HCT116 (cell line): ENCODE measurements around the gene RAP2A. TPM values are rescaled to one million over a fixed set of nuclear protein-coding genes. Genes with fewer than 3 reads are reported as not detected.

Experiments used
- ATAC-seq: fragments of 200-7000 bp; cut with Tn5 transposase; 2 replicates; pipeline ENCODE4 v1.9.1; 2020; ENCODE audit warnings: mild to moderate bottlenecking, moderate library complexity
- BruUV-seq: library from RNA; stranded (reverse); fragments of 400-500 nt; replicated peaks from 2 replicates; lab custom pipeline; 2021; lab: Mats Ljungman, UMichigan
- CTCF ChIA-PET: fragments of 300-600 bp; sonication (Branson Sonifier 250); formaldehyde crosslinking; loops from one replicate; lab custom pipeline; 2021; ENCODE audit warnings: antibody characterized with exemption; lab: Charles Lee
- POLR2A ChIA-PET: fragments of 300-600, 350-600 bp; sonication (Branson Sonifier 250); formaldehyde crosslinking; loops from one replicate; lab custom pipeline; 2021; ENCODE audit warnings: antibody characterized with exemption; lab: Charles Lee
- RAD21 ChIA-PET, 2 experiments: fragments of 300-600 bp; sonication (Branson Sonifier 250); formaldehyde crosslinking; loops; one replicate each; lab custom pipeline; 2023; ENCODE audit warnings: low total read pairs in 2 of 2; ENCODE audit not compliant: uncharacterized antibody in 2 of 2, unreplicated experiment in 2 of 2, low non-redundant PET in 1 of 2; lab: Charles Lee
- DNase-seq: peaks from one replicate; pipeline ENCODE4 v3.0.0-alpha.2; 2010; ENCODE audit warnings: low read depth, low spot score
- H2AFZ ChIP-seq: fragments of 200-600 bp; shearing (Covaris generic), sonication (generic); 2 replicates; pipeline ENCODE4 v1.6.1; 2017; ENCODE audit warnings: low read depth, mixed run types, mixed read lengths, antibody characterized with exemption, low read length; ENCODE audit not compliant: poor library complexity, severe bottlenecking
- H3K27ac ChIP-seq: 2 replicates; pipeline ENCODE4 v1.5.1; 2012; ENCODE audit warnings: low read depth, low read length
- H3K27me3 ChIP-seq: fragments of 200-600 bp; sonication (generic); 2 replicates; pipeline ENCODE4 v1.6.1; 2016; ENCODE audit warnings: mixed run types, low read length, mixed read lengths; ENCODE audit not compliant: insufficient read depth
- H3K36me3 ChIP-seq, 2 experiments: fragments of 200-500 bp in 1 of 2; fragments of 200-600 bp in 1 of 2; sonication (Bioruptor generic) in 1 of 2; sonication (generic) in 1 of 2; 2 replicates each; pipeline versions ENCODE4 v1.5.1 to v1.6.1; 2014 to 2016; ENCODE audit warnings: low read length in 2 of 2, inconsistent platforms in 1 of 2, mixed read lengths in 1 of 2, mixed run types in 1 of 2; ENCODE audit not compliant: insufficient read depth in 2 of 2, control insufficient read depth in 1 of 2
- H3K4me1 ChIP-seq, 2 experiments: fragments of 200-600 bp in 1 of 2; sonication (generic) in 1 of 2; 2 replicates each; pipeline versions ENCODE4 v1.5.1 to v1.6.1; 2012 to 2017; ENCODE audit warnings: low read length in 2 of 2, inconsistent platforms in 1 of 2, mild to moderate bottlenecking in 1 of 2, mixed read lengths in 1 of 2, mixed run types in 1 of 2, moderate library complexity in 1 of 2; ENCODE audit not compliant: insufficient read depth in 2 of 2, control insufficient read depth in 1 of 2
- H3K4me2 ChIP-seq: fragments of 200-600 bp; sonication (generic); 2 replicates; pipeline ENCODE4 v1.6.1; 2017; ENCODE audit warnings: mixed run types, low read length, mixed read lengths
- H3K4me3 ChIP-seq, 2 experiments: fragments of 200-600 bp in 1 of 2; sonication (generic) in 1 of 2; replicated peaks in 1 of 2; 2 replicates each; pipeline ENCODE4 v1.5.1; 2011 to 2016; ENCODE audit warnings: low read length in 2 of 2, control low read depth in 1 of 2, low read depth in 1 of 2, mild to moderate bottlenecking in 1 of 2, mixed read lengths in 1 of 2, mixed run types in 1 of 2
- H3K79me2 ChIP-seq: fragments of 200-600 bp; sonication (generic); 2 replicates; pipeline ENCODE4 v1.6.1; 2017; ENCODE audit warnings: mild to moderate bottlenecking, mixed run types, low read length, moderate library complexity, mixed read lengths; ENCODE audit not compliant: insufficient read depth
- H3K9ac ChIP-seq: fragments of 200-600 bp; sonication (generic); 2 replicates; pipeline ENCODE4 v1.6.1; 2016; ENCODE audit warnings: low read length, mixed read lengths
- H3K9me2 ChIP-seq: fragments of 200-600 bp; sonication (generic), shearing (Covaris generic); 2 replicates; pipeline ENCODE4 v1.6.1; 2017; ENCODE audit warnings: mixed run types, mild to moderate bottlenecking, moderate library complexity; ENCODE audit not compliant: insufficient read depth
- H3K9me3 ChIP-seq, 2 experiments: fragments of 200-500 bp in 1 of 2; fragments of 200-600 bp in 1 of 2; sonication (Bioruptor generic) in 1 of 2; sonication (generic) in 1 of 2; 2 replicates each; pipeline ENCODE4 v1.6.1; 2014 to 2017; ENCODE audit warnings: low read length in 2 of 2, mixed read lengths in 2 of 2, inconsistent platforms in 1 of 2, low read depth in 1 of 2, mild to moderate bottlenecking in 1 of 2, mixed run types in 1 of 2, moderate library complexity in 1 of 2; ENCODE audit not compliant: control insufficient read depth in 1 of 2, insufficient read depth in 1 of 2
- H4K20me1 ChIP-seq: fragments of 200-600 bp; sonication (generic), shearing (Covaris generic); 2 replicates; pipeline ENCODE4 v1.6.1; 2017; ENCODE audit warnings: mixed run types, mild to moderate bottlenecking, moderate library complexity; ENCODE audit not compliant: insufficient read depth
- ELF1 ChIP-seq: IDR thresholded peaks from 2 replicates; pipeline ENCODE4 v1.6.1; 2012; ENCODE audit warnings: low read depth, borderline replicate concordance
- POLR2A ChIP-seq: IDR thresholded peaks from 2 replicates; pipeline ENCODE4 v1.7.0; 2011; ENCODE audit warnings: borderline replicate concordance; ENCODE audit not compliant: insufficient read depth, insufficient read length; ENCODE audit errors: extremely low read depth
- POLR2AphosphoS5 ChIP-seq: IDR thresholded peaks from 2 replicates; pipeline ENCODE4 v1.6.1; 2011; ENCODE audit warnings: mild to moderate bottlenecking, low read depth, low read length, moderate library complexity
- SIN3A ChIP-seq: IDR thresholded peaks from 2 replicates; pipeline ENCODE4 v1.6.1; 2012; ENCODE audit warnings: low read depth
- intact Hi-C: fragments of 100-400 bp; cut with micrococcal nuclease; formaldehyde crosslinking; loops from 2 replicates; pipeline ENCODE4 v1.10.0; 2022
- total RNA-seq: library from RNA; stranded (reverse); gene quantifications from one replicate; pipeline ENCODE4 v1.2.1, GENCODE V29; 2021; ENCODE audit not compliant: unreplicated experiment
- TF ChIP-seq, protein P1 (sequence below): IDR thresholded peaks from 2 replicates; pipeline ENCODE4 v1.6.1; 2012
- TF ChIP-seq, protein P2 (sequence below), 3 experiments: fragments of 200-600 bp in 1 of 3; sonication (generic) in 1 of 3; IDR thresholded peaks in 2 of 3; conservative IDR thresholded peaks in 1 of 3; 2 replicates each; pipeline ENCODE4 v1.5.1; 2012 to 2017; ENCODE audit warnings: low read depth in 2 of 3, low read length in 2 of 3, antibody characterized with exemption in 1 of 3, borderline replicate concordance in 1 of 3, control low read depth in 1 of 3, mild to moderate bottlenecking in 1 of 3, mixed read lengths in 1 of 3, mixed run types in 1 of 3, moderate library complexity in 1 of 3; ENCODE audit not compliant: insufficient read depth in 1 of 3
- TF ChIP-seq, protein P3 (sequence below): IDR thresholded peaks from 2 replicates; pipeline ENCODE4 v1.6.1; 2012; ENCODE audit warnings: low read depth

Gene RAP2A
- total RNA-seq, 1 experiment from 2014 or later: 27.6 TPM

DNA sequence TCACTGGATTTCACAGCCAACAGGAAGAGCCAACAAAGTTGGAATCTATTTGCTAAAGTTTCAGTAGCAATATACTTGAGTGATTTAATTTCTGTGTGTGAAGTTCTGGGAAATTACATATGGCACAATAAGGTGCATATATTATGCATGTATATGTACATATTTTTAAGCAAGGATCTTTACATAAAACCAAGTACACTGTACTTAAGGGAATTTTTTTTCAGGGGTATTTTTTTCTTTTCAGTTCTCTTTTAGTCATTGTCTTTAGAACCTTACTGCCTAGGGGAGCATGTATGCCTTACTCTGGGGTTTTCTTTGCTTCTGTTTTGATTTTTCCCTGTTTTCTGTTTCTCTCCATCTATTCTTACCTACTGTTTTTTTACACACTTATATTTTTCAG, 7.4 kb downstream of the RAP2A start (continued):
- TF ChIP-seq SIN3A (no peak), POLR2A (no peak)
- TF ChIP-seq, protein P1, sequence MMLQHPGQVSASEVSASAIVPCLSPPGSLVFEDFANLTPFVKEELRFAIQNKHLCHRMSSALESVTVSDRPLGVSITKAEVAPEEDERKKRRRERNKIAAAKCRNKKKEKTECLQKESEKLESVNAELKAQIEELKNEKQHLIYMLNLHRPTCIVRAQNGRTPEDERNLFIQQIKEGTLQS: no peak

DNA sequence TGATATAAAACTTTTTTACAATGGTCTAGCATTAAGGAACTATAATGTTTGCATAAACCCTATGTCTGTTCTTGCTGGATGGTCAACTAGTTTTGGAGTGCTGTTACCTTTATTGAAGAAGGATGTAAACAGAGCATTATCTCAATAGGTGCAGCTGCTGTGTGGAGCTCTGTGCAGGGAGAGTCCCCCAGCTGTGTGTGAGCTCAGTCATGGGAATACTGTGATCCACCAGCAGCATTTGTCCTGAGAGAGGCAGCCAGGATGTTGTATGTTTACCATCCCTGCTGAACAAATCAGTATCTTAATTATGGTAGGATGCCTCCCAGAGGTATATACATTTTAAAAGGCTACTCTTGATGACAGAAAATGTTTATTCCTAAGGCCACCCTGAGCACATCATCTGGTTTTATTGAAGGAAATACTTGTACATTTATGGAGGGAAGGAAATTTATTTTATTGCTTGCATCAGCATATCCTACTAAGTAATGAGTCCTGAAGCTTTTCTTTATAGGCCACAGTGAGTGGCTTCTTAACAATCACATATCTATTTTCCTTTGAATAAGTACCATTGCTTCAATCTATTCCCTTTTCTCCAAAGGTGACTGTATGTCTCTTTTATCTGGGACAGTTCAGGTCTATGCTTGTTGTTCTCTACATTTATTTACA, 11.7 kb downstream of the RAP2A start:
- intact Hi-C loops: no loop called here
- H3K9me3 ChIP-seq: no peaks in the 10 kb centered on the region
- POLR2A ChIA-PET: no interaction called here

More for the DNA sequence above, 11.7 kb downstream of the RAP2A start:
- Histone ChIP-seq H2AFZ (no peak overlapping the region), H3K79me2 (peaks cover 12% of the 10 kb centered on the region), H3K27ac (no peak overlapping the region), H3K4me1 (no peaks in the 10 kb centered on the region), H4K20me1 (no peaks in the 10 kb centered on the region), H3K4me2 (no peak overlapping the region), H3K27me3 (no peaks in the 10 kb centered on the region), H3K9me2 (no peaks in the 10 kb centered on the region), H3K36me3 (no peaks in the 10 kb centered on the region), H3K9ac (no peak overlapping the region), H3K4me3 (no peak overlapping the region)
- TF ChIP-seq, protein P2, sequence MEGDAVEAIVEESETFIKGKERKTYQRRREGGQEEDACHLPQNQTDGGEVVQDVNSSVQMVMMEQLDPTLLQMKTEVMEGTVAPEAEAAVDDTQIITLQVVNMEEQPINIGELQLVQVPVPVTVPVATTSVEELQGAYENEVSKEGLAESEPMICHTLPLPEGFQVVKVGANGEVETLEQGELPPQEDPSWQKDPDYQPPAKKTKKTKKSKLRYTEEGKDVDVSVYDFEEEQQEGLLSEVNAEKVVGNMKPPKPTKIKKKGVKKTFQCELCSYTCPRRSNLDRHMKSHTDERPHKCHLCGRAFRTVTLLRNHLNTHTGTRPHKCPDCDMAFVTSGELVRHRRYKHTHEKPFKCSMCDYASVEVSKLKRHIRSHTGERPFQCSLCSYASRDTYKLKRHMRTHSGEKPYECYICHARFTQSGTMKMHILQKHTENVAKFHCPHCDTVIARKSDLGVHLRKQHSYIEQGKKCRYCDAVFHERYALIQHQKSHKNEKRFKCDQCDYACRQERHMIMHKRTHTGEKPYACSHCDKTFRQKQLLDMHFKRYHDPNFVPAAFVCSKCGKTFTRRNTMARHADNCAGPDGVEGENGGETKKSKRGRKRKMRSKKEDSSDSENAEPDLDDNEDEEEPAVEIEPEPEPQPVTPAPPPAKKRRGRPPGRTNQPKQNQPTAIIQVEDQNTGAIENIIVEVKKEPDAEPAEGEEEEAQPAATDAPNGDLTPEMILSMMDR (IDR thresholded peaks at IDR 0.05 in 2 of 3, conservative IDR thresholded peaks at IDR 0.05 in 1 of 3; ENCODE audit: borderline replicate concordance in 1 of 3, insufficient read depth in 1 of 3, low read depth in 2 of 3, low read length in 2 of 3): no peak
- TF ChIP-seq, protein P3, sequence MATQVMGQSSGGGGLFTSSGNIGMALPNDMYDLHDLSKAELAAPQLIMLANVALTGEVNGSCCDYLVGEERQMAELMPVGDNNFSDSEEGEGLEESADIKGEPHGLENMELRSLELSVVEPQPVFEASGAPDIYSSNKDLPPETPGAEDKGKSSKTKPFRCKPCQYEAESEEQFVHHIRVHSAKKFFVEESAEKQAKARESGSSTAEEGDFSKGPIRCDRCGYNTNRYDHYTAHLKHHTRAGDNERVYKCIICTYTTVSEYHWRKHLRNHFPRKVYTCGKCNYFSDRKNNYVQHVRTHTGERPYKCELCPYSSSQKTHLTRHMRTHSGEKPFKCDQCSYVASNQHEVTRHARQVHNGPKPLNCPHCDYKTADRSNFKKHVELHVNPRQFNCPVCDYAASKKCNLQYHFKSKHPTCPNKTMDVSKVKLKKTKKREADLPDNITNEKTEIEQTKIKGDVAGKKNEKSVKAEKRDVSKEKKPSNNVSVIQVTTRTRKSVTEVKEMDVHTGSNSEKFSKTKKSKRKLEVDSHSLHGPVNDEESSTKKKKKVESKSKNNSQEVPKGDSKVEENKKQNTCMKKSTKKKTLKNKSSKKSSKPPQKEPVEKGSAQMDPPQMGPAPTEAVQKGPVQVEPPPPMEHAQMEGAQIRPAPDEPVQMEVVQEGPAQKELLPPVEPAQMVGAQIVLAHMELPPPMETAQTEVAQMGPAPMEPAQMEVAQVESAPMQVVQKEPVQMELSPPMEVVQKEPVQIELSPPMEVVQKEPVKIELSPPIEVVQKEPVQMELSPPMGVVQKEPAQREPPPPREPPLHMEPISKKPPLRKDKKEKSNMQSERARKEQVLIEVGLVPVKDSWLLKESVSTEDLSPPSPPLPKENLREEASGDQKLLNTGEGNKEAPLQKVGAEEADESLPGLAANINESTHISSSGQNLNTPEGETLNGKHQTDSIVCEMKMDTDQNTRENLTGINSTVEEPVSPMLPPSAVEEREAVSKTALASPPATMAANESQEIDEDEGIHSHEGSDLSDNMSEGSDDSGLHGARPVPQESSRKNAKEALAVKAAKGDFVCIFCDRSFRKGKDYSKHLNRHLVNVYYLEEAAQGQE: no peak
- TF ChIP-seq ELF1 (no peak), POLR2AphosphoS5 (no peak)
- CTCF ChIA-PET: no interaction called here
- ATAC-seq: no peak
- RAD21 ChIA-PET: no interaction called here
- no peak for DNase-seq
- no TSS peak for BruUV-seq
